ENCODE results near the gene ZNF335.

Gene ZNF335

GRCh38 chr20:45971675-45972499, at the start of gene ZNF335:
ZNF335 (minus strand) TSS chr20:45972203; CDS start chr20:45971410, 793 bp downstream.
- DNase-seq = peak; percentile 97

- no peak for DNase-seq
Measured at GRCh38 chr20:46020555-46020954, 48.6 kb upstream of the ZNF335 start.

GRCh38 chr20:46018611-46019010, 46.6 kb upstream of the ZNF335 start:
- no peak for DNase-seq

GRCh38 chr20:46018112-46018511, 46.1 kb upstream of the ZNF335 start:
- DNase-seq = no peak

GRCh38 chr20:46017272-46017671, 45.3 kb upstream of the ZNF335 start:
- DNase-seq = no peak

- DNase-seq = no peak
Measured at GRCh38 chr20:46014517-46015396, 42.8 kb upstream of the ZNF335 start.

GRCh38 chr20:46013829-46014516, 42.0 kb upstream of the ZNF335 start:
- DNase-seq = peak; percentile 48

GRCh38 chr20:46013322-46013828, 41.4 kb upstream of the ZNF335 start:
- DNase-seq = no peak

- no peak for DNase-seq
Measured at GRCh38 chr20:46012921-46013320, 40.9 kb upstream of the ZNF335 start.

- DNase-seq = no peak
Measured at GRCh38 chr20:46011631-46012482, 39.9 kb upstream of the ZNF335 start.

GRCh38 chr20:46010491-46011391, 38.7 kb upstream of the ZNF335 start:
- no peak for DNase-seq

- no peak for DNase-seq
Measured at GRCh38 chr20:46009816-46010215, 37.8 kb upstream of the ZNF335 start.

- no peak for DNase-seq
Measured at GRCh38 chr20:46007671-46008070, 35.7 kb upstream of the ZNF335 start.

- DNase-seq = no peak
Measured at GRCh38 chr20:46006964-46007363, 35.0 kb upstream of the ZNF335 start.

GRCh38 chr20:46006022-46006705, 34.2 kb upstream of the ZNF335 start:
- no peak for DNase-seq

- DNase-seq = peak; percentile 48
Measured at GRCh38 chr20:46004889-46005473, 33.0 kb upstream of the ZNF335 start.

GRCh38 chr20:46004187-46004586, 32.2 kb upstream of the ZNF335 start:
- DNase-seq = no peak

- no peak for DNase-seq
Measured at GRCh38 chr20:46002008-46002407, 30.0 kb upstream of the ZNF335 start.

- DNase-seq = no peak
Measured at GRCh38 chr20:46001498-46001897, 29.5 kb upstream of the ZNF335 start.

Data from CD4-positive, alpha-beta T cell treated with Interleukin-4 for 4 hours (primary cell).